H1 (cell line): ENCODE data around the gene TMEM235. TPM values are rescaled to one million over a fixed set of nuclear protein-coding genes. Genes with fewer than 3 reads are reported as not detected.

Source experiments
- CTCF ChIA-PET: fragments of 300-600 bp; sonication (Branson Sonifier 250); formaldehyde crosslinking; loops from one replicate; lab custom pipeline; 2021; ENCODE audit not compliant: partially characterized antibody; lab: Charles Lee
- POLR2A ChIA-PET: fragments of 300-600 bp; sonication (Branson Sonifier 250); formaldehyde crosslinking; loops from one replicate; lab custom pipeline; 2021; ENCODE audit warnings: inconsistent platforms; ENCODE audit not compliant: partially characterized antibody; lab: Charles Lee
- DNase-seq, 2 experiments: peaks; one replicate each; pipeline versions ENCODE4 v3.0.0 to v3.0.0-alpha.2; 2010 to 2022; ENCODE audit warnings: low spot score in 2 of 2, low read depth in 1 of 2, mixed read lengths in 1 of 2
- FAIRE-seq: peaks from 2 replicates; lab custom pipeline; 2011; peaks lifted over from hg19 to GRCh38; lab: Jason Lieb, UNC
- H2AFZ ChIP-seq: 2 replicates; pipeline ENCODE4 v1.8.1; 2012; ENCODE audit warnings: low read length, inconsistent platforms
- H2AK5ac ChIP-seq: 2 replicates; pipeline ENCODE4 v1.6.1; 2013; ENCODE audit warnings: low read depth, low read length
- H2BK120ac ChIP-seq: replicated peaks from 2 replicates; pipeline ENCODE3; 2013; ENCODE audit warnings: low read depth, low read length, inconsistent platforms
- H2BK12ac ChIP-seq: 2 replicates; pipeline ENCODE4 v1.6.1; 2013; ENCODE audit warnings: low read depth, low read length
- H2BK15ac ChIP-seq: 2 replicates; pipeline ENCODE4 v1.6.1; 2013; ENCODE audit warnings: low read length
- H2BK20ac ChIP-seq: 2 replicates; pipeline ENCODE4 v1.6.1; 2013; ENCODE audit warnings: low read length
- H2BK5ac ChIP-seq: 2 replicates; pipeline ENCODE4 v1.6.1; 2013; ENCODE audit warnings: low read depth, low read length
- H3K14ac ChIP-seq: 2 replicates; pipeline ENCODE4 v1.6.1; 2013; ENCODE audit warnings: inconsistent platforms; ENCODE audit not compliant: insufficient read length
- H3K18ac ChIP-seq: 2 replicates; pipeline ENCODE4 v1.6.1; 2013; ENCODE audit warnings: low read length; ENCODE audit errors: extremely low read depth
- H3K23ac ChIP-seq: 2 replicates; pipeline ENCODE4 v1.6.1; 2013; ENCODE audit warnings: inconsistent platforms; ENCODE audit not compliant: insufficient read length
- H3K23me2 ChIP-seq: 2 replicates; pipeline ENCODE4 v1.6.1; 2013; ENCODE audit warnings: low read depth, low read length
- H3K27ac ChIP-seq: 2 replicates; pipeline ENCODE4 v1.6.1; 2011; ENCODE audit warnings: low read depth, low read length, inconsistent platforms
- H3K27me3 ChIP-seq, 4 experiments: replicated peaks in 1 of 4; 1 replicate in 1 of 4; 2 replicates in 3 of 4; pipeline versions ENCODE4 v1.6.1 to v1.8.1; 2011 to 2013; ENCODE audit warnings: low read length in 3 of 4, mild to moderate bottlenecking in 3 of 4, inconsistent platforms in 2 of 4, mixed read lengths in 2 of 4, moderate library complexity in 1 of 4; ENCODE audit not compliant: control insufficient read depth in 3 of 4, insufficient read depth in 3 of 4; ENCODE audit errors: extremely low read depth in 1 of 4
- H3K36me3 ChIP-seq, 4 experiments: 2 replicates each; pipeline versions ENCODE4 v1.6.1 to v1.8.1; 2011 to 2013; ENCODE audit warnings: mild to moderate bottlenecking in 4 of 4, low read length in 3 of 4, moderate library complexity in 2 of 4, control low read depth in 1 of 4, inconsistent platforms in 1 of 4; ENCODE audit not compliant: insufficient read depth in 4 of 4, control insufficient read depth in 2 of 4
- H3K4ac ChIP-seq: replicated peaks from 2 replicates; pipeline ENCODE3; 2013; ENCODE audit warnings: low read length, low read depth, mixed read lengths, inconsistent platforms; ENCODE audit not compliant: insufficient read length
- H3K4me1 ChIP-seq, 4 experiments: replicated peaks in 1 of 4; 1 replicate in 1 of 4; 2 replicates in 3 of 4; pipeline versions ENCODE4 v1.6.1 to v1.8.1; 2011 to 2013; ENCODE audit warnings: low read length in 3 of 4, inconsistent platforms in 2 of 4, mixed read lengths in 1 of 4; ENCODE audit not compliant: insufficient read depth in 4 of 4, control insufficient read depth in 3 of 4
- H3K4me2 ChIP-seq, 2 experiments: 2 replicates each; pipeline versions ENCODE4 v1.6.1 to v1.8.1; 2011 to 2013; ENCODE audit warnings: low read depth in 2 of 2, low read length in 2 of 2, control low read depth in 1 of 2, inconsistent platforms in 1 of 2, mild to moderate bottlenecking in 1 of 2; ENCODE audit not compliant: insufficient read depth in 1 of 2
- H3K4me3 ChIP-seq, 4 experiments: fragments of 200-600, 300-600 bp in 1 of 4; sonication (generic), shearing (Covaris generic), sonication (Bioruptor Twin) in 1 of 4; 2 replicates each; pipeline versions ENCODE4 v1.5.1 to v1.8.1; 2011 to 2016; ENCODE audit warnings: low read length in 4 of 4, low read depth in 3 of 4, control low read depth in 2 of 4, inconsistent platforms in 2 of 4, mild to moderate bottlenecking in 2 of 4, mixed read lengths in 1 of 4, moderate library complexity in 1 of 4; ENCODE audit not compliant: insufficient read depth in 2 of 4; ENCODE audit errors: extremely low read depth in 1 of 4
- H3K56ac ChIP-seq: replicated peaks from 2 replicates; pipeline ENCODE3; 2013; ENCODE audit warnings: low read depth, mild to moderate bottlenecking, mixed read lengths, low read length, inconsistent platforms; ENCODE audit not compliant: insufficient read length
- H3K79me1 ChIP-seq: 2 replicates; pipeline ENCODE4 v1.6.1; 2013; ENCODE audit warnings: low read depth, low read length, control low read depth
- H3K79me2 ChIP-seq, 2 experiments: 2 replicates each; pipeline versions ENCODE4 v1.6.1 to v1.8.1; 2012 to 2013; ENCODE audit warnings: low read length in 2 of 2, mild to moderate bottlenecking in 2 of 2, inconsistent platforms in 1 of 2; ENCODE audit not compliant: insufficient read depth in 2 of 2, control insufficient read depth in 1 of 2
- H3K9ac ChIP-seq, 4 experiments: replicated peaks in 1 of 4; 1 replicate in 1 of 4; 2 replicates in 3 of 4; pipeline versions ENCODE4 v1.6.1 to v1.8.1; 2011 to 2013; ENCODE audit warnings: low read depth in 3 of 4, low read length in 3 of 4, control low read depth in 2 of 4, mild to moderate bottlenecking in 2 of 4, moderate library complexity in 2 of 4, inconsistent platforms in 1 of 4; ENCODE audit errors: extremely low read depth in 1 of 4
- H3K9me3 ChIP-seq, 2 experiments: 2 replicates each; pipeline versions ENCODE4 v1.6.1 to v1.8.1; 2012 to 2013; ENCODE audit warnings: mild to moderate bottlenecking in 2 of 2, moderate library complexity in 2 of 2, control low read depth in 1 of 2, inconsistent platforms in 1 of 2, low read depth in 1 of 2, low read length in 1 of 2, mixed read lengths in 1 of 2; ENCODE audit not compliant: insufficient read depth in 2 of 2
- H4K20me1 ChIP-seq, 2 experiments: replicated peaks in 1 of 2; 2 replicates each; pipeline versions ENCODE3 to v1.8.1; 2011 to 2013; ENCODE audit warnings: inconsistent platforms in 2 of 2, low read length in 2 of 2, mild to moderate bottlenecking in 1 of 2; ENCODE audit not compliant: insufficient read depth in 2 of 2, control insufficient read depth in 1 of 2
- H4K5ac ChIP-seq: 2 replicates; pipeline ENCODE4 v1.6.1; 2013; ENCODE audit warnings: low read length, low read depth, mixed read lengths, inconsistent platforms; ENCODE audit not compliant: insufficient read length
- H4K8ac ChIP-seq: 2 replicates; pipeline ENCODE4 v1.8.0; 2013; ENCODE audit warnings: mild to moderate bottlenecking, moderate library complexity, low read length, inconsistent platforms; ENCODE audit not compliant: insufficient read depth; ENCODE audit errors: extremely low read depth
- H4K91ac ChIP-seq: replicated peaks from 2 replicates; pipeline ENCODE3; 2013; ENCODE audit warnings: low read length, mixed read lengths, inconsistent platforms; ENCODE audit not compliant: insufficient read length
- BCL11A ChIP-seq, 2 experiments: IDR thresholded peaks; one replicate each; pipeline ENCODE4 v1.6.1; 2011; ENCODE audit warnings: low read depth in 2 of 2, low read length in 2 of 2, mild to moderate bottlenecking in 2 of 2
- CHD1 ChIP-seq: IDR thresholded peaks from 2 replicates; pipeline ENCODE4 v1.6.1; 2012; ENCODE audit warnings: low read depth, low read length, improper control_type of control experiment
- CREB1 ChIP-seq: IDR thresholded peaks from 2 replicates; pipeline ENCODE4 v1.6.1; 2012; ENCODE audit warnings: inconsistent platforms
- CTBP2 ChIP-seq: IDR thresholded peaks from 2 replicates; pipeline ENCODE4 v1.7.0; 2011; ENCODE audit warnings: borderline replicate concordance, mild to moderate bottlenecking, moderate library complexity, mixed read lengths, low read length; ENCODE audit not compliant: insufficient read depth, insufficient read length
- FOSL1 ChIP-seq: IDR thresholded peaks from 2 replicates; pipeline ENCODE4 v1.6.1; 2011; ENCODE audit warnings: mild to moderate bottlenecking, low read depth, low read length, moderate library complexity; ENCODE audit not compliant: insufficient read depth
- HDAC6 ChIP-seq: IDR thresholded peaks from one replicate; pipeline ENCODE4 v1.7.1; 2012; ENCODE audit warnings: low read depth, mild to moderate bottlenecking, inconsistent platforms, low read length, moderate library complexity
- PHF8 ChIP-seq: fragments of 200-600 bp; sonication (generic); conservative IDR thresholded peaks from 2 replicates; pipeline ENCODE4 v1.7.1; 2012; ENCODE audit warnings: low read depth, mild to moderate bottlenecking, inconsistent platforms, low read length, moderate library complexity
- POLR2A ChIP-seq, 2 experiments: IDR thresholded peaks; 1 replicate in 1 of 2; 2 replicates in 1 of 2; pipeline ENCODE4 v1.6.1; 2011; ENCODE audit warnings: low read depth in 2 of 2, low read length in 2 of 2, mild to moderate bottlenecking in 2 of 2; ENCODE audit errors: control extremely low read depth in 1 of 2
- RXRA ChIP-seq: IDR thresholded peaks from 2 replicates; pipeline ENCODE4 v1.6.1; 2011; ENCODE audit warnings: low read depth, mild to moderate bottlenecking, low read length, moderate library complexity; ENCODE audit not compliant: insufficient read depth
- SP4 ChIP-seq: IDR thresholded peaks from 2 replicates; pipeline ENCODE4 v1.6.1; 2012; ENCODE audit warnings: low read length, inconsistent platforms
- SRF ChIP-seq: IDR thresholded peaks from 2 replicates; pipeline ENCODE4 v1.6.1; 2011; ENCODE audit warnings: mild to moderate bottlenecking, low read depth, low read length, moderate library complexity
- TAF1 ChIP-seq: IDR thresholded peaks from 2 replicates; pipeline ENCODE4 v1.6.1; 2011; ENCODE audit warnings: mild to moderate bottlenecking, low read depth, low read length
- TCF12 ChIP-seq: IDR thresholded peaks from 2 replicates; pipeline ENCODE4 v1.6.1; 2011; ENCODE audit warnings: low read depth, mild to moderate bottlenecking, low read length
- WGBS, 2 experiments: shearing (Covaris generic) in 1 of 2; methylation state at CpG; one replicate each; pipeline versions ENCODE4 v1.1.6 to v1.1.7; 2013 to 2015; ENCODE audit warnings: low lambda C conversion rate in 2 of 2, mixed read lengths in 2 of 2, inconsistent platforms in 1 of 2, low coverage in 1 of 2, missing lambda C conversion rate in 1 of 2; ENCODE audit not compliant: insufficient replicate concordance in 2 of 2, insufficient coverage in 1 of 2, insufficient read length in 1 of 2; ENCODE audit errors: extremely low coverage in 1 of 2, missing lambda C conversion rate in 1 of 2; 5-methylcytosine and 5-hydroxymethylcytosine counted together
- polyA plus RNA-seq, 7 experiments: library from polyadenylated mRNA; depleted of rRNA in 3 of 7; stranded (reverse) in 5 of 7; unstranded in 2 of 7; fragments of >200 nt in 5 of 7; fragments of 200-250 nt in 2 of 7; gene quantifications; 1 replicate in 5 of 7; 2 replicates in 1 of 7; 4 replicates in 1 of 7; pipeline versions ENCODE4 v1.2.1 to v1.2.3, GENCODE V29; 2011 to 2013; ENCODE audit warnings: missing spikeins in 2 of 7, mixed read lengths in 2 of 7
- total RNA-seq: library from RNA; stranded (reverse); fragmentation: NEBNext Ultra II Directional; extraction: Animal tissue kit (Norgen Biotek cat#: 25700); gene quantifications from 2 replicates; pipeline ENCODE4 v1.2.1, GENCODE V29; 2021

The TMEM235 gene
- total and polyA plus RNA-seq, 2 of the 8 experiments (the other 6 are each of a cell fraction or from before 2014, with no cell fraction given), result 0.05 to 0.15 TPM

DNA sequence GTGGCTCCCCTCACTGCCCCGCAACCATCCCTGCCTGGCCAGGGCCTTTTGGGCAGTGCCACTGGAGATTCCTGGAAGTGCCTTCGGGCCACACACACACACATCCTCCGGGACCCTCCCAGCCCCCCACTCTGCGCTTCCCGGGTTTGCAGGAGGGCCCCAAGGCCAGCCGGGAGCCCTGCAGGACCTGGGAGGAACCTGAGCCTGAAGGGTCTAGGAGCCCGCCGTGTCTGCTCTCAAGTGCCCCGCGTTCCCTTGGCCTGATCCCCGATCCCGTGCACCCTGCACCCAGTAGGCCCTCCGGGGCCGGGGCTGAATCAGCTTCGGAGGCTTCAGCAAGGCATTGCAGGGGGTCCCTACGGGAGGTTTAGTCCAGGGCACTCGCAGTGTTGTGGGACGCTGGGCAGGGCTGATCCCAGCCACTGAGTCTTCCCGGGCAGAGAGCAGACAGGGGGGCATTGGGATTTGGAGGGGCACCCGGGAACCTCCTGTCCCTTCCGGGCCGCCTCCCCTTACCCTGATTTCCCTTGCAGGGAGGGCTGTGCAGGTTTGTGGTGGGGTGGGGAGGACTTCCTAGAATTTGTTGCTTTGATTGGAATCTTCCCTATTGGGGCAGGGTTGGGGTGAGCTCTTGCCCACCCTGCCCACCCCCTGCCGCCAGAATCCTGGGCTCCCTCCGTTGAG lies 36.9 kb downstream of the TMEM235 start:
- Histone ChIP-seq H4K5ac (no peak overlapping the region), H2BK5ac (peak overlapping the region; percentile 80; the same call in 1 of the 2 replicates), H3K9ac (no peak overlapping the region), H3K23ac (no peak overlapping the region), H2AK5ac (no peak overlapping the region), H3K56ac (no peak overlapping the region), H3K23me2 (no peaks in the 10 kb centered on the region; the same call in 1 of the 2 replicates), H3K27me3 (peaks cover 0 to 2% (median 0%) of the 10 kb centered on the region in 4 experiments; a peak in 4 of 7 replicates), H3K79me1 (no peaks in the 10 kb centered on the region), H2AFZ (no peak overlapping the region), H3K14ac (no peak overlapping the region), H3K4ac (peak overlapping the region; percentile 70), H3K18ac (peak overlapping the region; percentile 85), H2BK12ac (peak overlapping the region; percentile 94; the same call in 1 of the 2 replicates), H3K4me3 (peak overlapping the region in 1 of 4 experiments; percentile 42; a peak in 2 of 8 replicates), H4K91ac (peak overlapping the region; percentile 75), H3K4me1 (peaks cover 16 to 63% (median 51%) of the 10 kb centered on the region in 4 experiments), H3K27ac (no peak overlapping the region), H2BK15ac (peak overlapping the region; percentile 72; the same call in 1 of the 2 replicates), H3K4me2 (peak overlapping the region; percentile 55 to 60), H3K36me3 (no peaks in the 10 kb centered on the region), H3K9me3 (no peaks in the 10 kb centered on the region), H2BK120ac (no peak overlapping the region), H2BK20ac (peak overlapping the region; percentile 72; the same call in 1 of the 2 replicates), H4K8ac (peak overlapping the region; percentile 41; the same call in 1 of the 2 replicates), H4K20me1 (no peaks in the 10 kb centered on the region), H3K79me2 (no peaks in the 10 kb centered on the region)
- no peak for TF ChIP-seq FOSL1
- no peak for TF ChIP-seq TAF1
- no peak for TF ChIP-seq RXRA
- no peak for TF ChIP-seq CHD1
- TF ChIP-seq SP4, result no peak
- no peak for TF ChIP-seq CTBP2
- TF ChIP-seq CREB1, result no peak
- no peak for TF ChIP-seq TCF12
- TF ChIP-seq PHF8, result no peak
- no peak for TF ChIP-seq HDAC6
- no peak for TF ChIP-seq POLR2A (IDR thresholded peaks at IDR 0.05; ENCODE audit: control extremely low read depth in 1 of 2, low read depth in 2 of 2, low read length in 2 of 2)
- TF ChIP-seq SRF, result no peak
- no peak for TF ChIP-seq BCL11A (IDR thresholded peaks at IDR 0.05; ENCODE audit: low read depth in 2 of 2, low read length in 2 of 2)
- ChIA-PET CTCF (interaction anchor here (1.1 to 7.8 kb wide), 6 partner anchors 13 to 153 kb away, joined by 4 to 50 read pairs (median 6); no protein-coding TSS in a partner anchor), POLR2A (interaction anchor here (0.8 to 2.6 kb wide), 6 partner anchors 9 to 97 kb away, joined by 3 to 23 read pairs (median 6); no protein-coding TSS in a partner anchor)
- WGBS, 2 experiments, result 47% methylated on average over 21 of the region's 24 CpGs; no CpG with 5 or more reads in 1 of the 2 experiments
- peak in 1 of 2 experiments; percentile 66 for DNase-seq
- no peak for FAIRE-seq
